GM23248 (cell line): ENCODE results near the gene SFR1. TPM values are rescaled to one million over a fixed set of nuclear protein-coding genes. Genes with fewer than 3 reads are reported as not detected.

Experiments
- DNase-seq: peaks from one replicate; pipeline ENCODE4 v3.0.0-alpha.2; 2015
- H2AFZ ChIP-seq: fragments of 200-600 bp; sonication (generic); 2 replicates; pipeline ENCODE4 v1.6.1; 2016; ENCODE audit warnings: antibody characterized with exemption
- H3F3A ChIP-seq: fragments of 200-600 bp; sonication (generic); 2 replicates; pipeline ENCODE4 v1.6.1; 2016; ENCODE audit warnings: mild to moderate bottlenecking, antibody characterized with exemption, mixed run types; ENCODE audit not compliant: insufficient read depth
- H3K27ac ChIP-seq: fragments of 200-600 bp; sonication (generic); 2 replicates; pipeline ENCODE4 v1.5.1; 2016; ENCODE audit warnings: mild to moderate bottlenecking
- H3K27me3 ChIP-seq: fragments of 200-600 bp; sonication (generic); replicated peaks from 2 replicates; pipeline ENCODE4 v1.6.1; 2016; ENCODE audit warnings: mild to moderate bottlenecking; ENCODE audit not compliant: insufficient read depth
- H3K36me3 ChIP-seq: fragments of 200-600 bp; sonication (generic); 2 replicates; pipeline ENCODE4 v1.6.1; 2016; ENCODE audit warnings: low read depth, mild to moderate bottlenecking
- H3K4me1 ChIP-seq: fragments of 200-600 bp; sonication (generic); 2 replicates; pipeline ENCODE4 v1.6.1; 2016; ENCODE audit warnings: mild to moderate bottlenecking; ENCODE audit not compliant: insufficient read depth
- H3K4me2 ChIP-seq: fragments of 200-600 bp; sonication (generic); one replicate; pipeline ENCODE4 v1.6.1; 2016; ENCODE audit warnings: mild to moderate bottlenecking; ENCODE audit not compliant: unreplicated experiment
- H3K4me3 ChIP-seq: fragments of 200-600 bp; sonication (generic); 2 replicates; pipeline ENCODE4 v1.5.1; 2016; ENCODE audit warnings: mild to moderate bottlenecking
- H3K79me2 ChIP-seq: fragments of 200-600 bp; sonication (generic); 2 replicates; pipeline ENCODE4 v1.6.1; 2016; ENCODE audit warnings: mild to moderate bottlenecking; ENCODE audit not compliant: insufficient read depth
- H3K9ac ChIP-seq: fragments of 200-600 bp; sonication (generic); 2 replicates; pipeline ENCODE4 v1.6.1; 2016; ENCODE audit warnings: mild to moderate bottlenecking
- H3K9me2 ChIP-seq: fragments of 200-600 bp; sonication (generic); 2 replicates; pipeline ENCODE4 v1.6.1; 2016; ENCODE audit warnings: mixed run types, mild to moderate bottlenecking, moderate library complexity; ENCODE audit not compliant: insufficient read depth
- H3K9me3 ChIP-seq: fragments of 200-600 bp; sonication (generic); one replicate; pipeline ENCODE4 v1.6.1; 2017; ENCODE audit warnings: low read depth
- H4K20me1 ChIP-seq: fragments of 200-600 bp; sonication (generic); 2 replicates; pipeline ENCODE4 v1.6.0; 2016; ENCODE audit not compliant: insufficient read depth
- EZH2 ChIP-seq: fragments of 200-600 bp; sonication (generic); IDR thresholded peaks from 2 replicates; pipeline ENCODE4 v1.6.1; 2018; ENCODE audit warnings: antibody characterized with exemption, mild to moderate bottlenecking; ENCODE audit not compliant: insufficient read depth, poor library complexity, severe bottlenecking
- EZH2phosphoT487 ChIP-seq: fragments of 200-600 bp; sonication (generic); IDR thresholded peaks from 2 replicates; pipeline ENCODE4 v1.6.1; 2018; ENCODE audit warnings: antibody characterized with exemption, moderate library complexity, mild to moderate bottlenecking, low read depth; ENCODE audit not compliant: insufficient read depth
- WGBS, 2 experiments: methylation state at CpG; one replicate each; pipeline ENCODE4 v1.1.6; 2015 to 2017; ENCODE audit warnings: low lambda C conversion rate in 2 of 2, low coverage in 1 of 2; ENCODE audit errors: missing lambda C conversion rate in 2 of 2; 5-methylcytosine and 5-hydroxymethylcytosine counted together
- in situ Hi-C: fragments of 300-500 bp; cut with MboI; formaldehyde crosslinking; loops from 2 replicates; pipeline ENCODE4 v1.15.0; 2020
- polyA plus RNA-seq: library from polyadenylated mRNA; unstranded; fragments of >200 nt; fragmentation: Nextera tagmentation; extraction: Ambion mirVana; gene quantifications from 2 replicates; pipeline ENCODE4 v1.2.1, GENCODE V29; 2016
- total RNA-seq: library from RNA; depleted of rRNA; stranded (reverse); fragments of >200 nt; shearing (Covaris generic); gene quantifications from 2 replicates; pipeline ENCODE4 v1.2.3, GENCODE V29; 2014

SFR1 gene
- total and polyA plus RNA-seq, 2 experiments from 2014 or later = 4.4 to 9.1 TPM

- in situ Hi-C loops = no loop called here
Observed at GRCh38 chr10:104127411-104127810, 5.4 kb downstream of the SFR1 start.

GRCh38 chr10:104128214-104128613, 6.2 kb downstream of the SFR1 start:
- H3K27ac ChIP-seq = no peak overlapping the region
- no peaks in the 10 kb centered on the region for H3K9me2 ChIP-seq
- H3K4me3 ChIP-seq = no peak overlapping the region
- DNase-seq = peak; percentile 30
- peaks cover 1% of the 10 kb centered on the region; the same call in 1 of the 2 replicates for H3K79me2 ChIP-seq
- TF ChIP-seq EZH2 = no peak
- TF ChIP-seq EZH2phosphoT487 = no peak
- WGBS, 2 experiments = 75 to 83% methylated on average over 2 of the region's 2 CpGs
- H2AFZ ChIP-seq = no peak overlapping the region
- H3K36me3 ChIP-seq = no peaks in the 10 kb centered on the region
- H3K27me3 ChIP-seq = no peaks in the 10 kb centered on the region
- H4K20me1 ChIP-seq = no peaks in the 10 kb centered on the region
- no peaks in the 10 kb centered on the region for H3F3A ChIP-seq
- in situ Hi-C loops = no loop called here
- H3K9me3 ChIP-seq = no peaks in the 10 kb centered on the region
- H3K4me2 ChIP-seq = no peak overlapping the region
- peaks cover 9% of the 10 kb centered on the region; the same call in 1 of the 2 replicates for H3K4me1 ChIP-seq
- H3K9ac ChIP-seq = no peak overlapping the region

More at GRCh38 chr10:104127411-104127810, 5.4 kb downstream of the SFR1 start:
- WGBS, 2 experiments = 98% methylated on average over 2 of the region's 2 CpGs
- no peak for DNase-seq
- no peaks in the 10 kb centered on the region for H4K20me1 ChIP-seq
- no peak overlapping the region for H3K27ac ChIP-seq
- no peak overlapping the region for H3K4me2 ChIP-seq
- H3K9me2 ChIP-seq = no peaks in the 10 kb centered on the region
- no peak overlapping the region for H3K4me3 ChIP-seq
- H3K79me2 ChIP-seq = peaks cover 9% of the 10 kb centered on the region; the same call in 1 of the 2 replicates
- no peaks in the 10 kb centered on the region for H3K27me3 ChIP-seq
- no peaks in the 10 kb centered on the region for H3K9me3 ChIP-seq
- H3F3A ChIP-seq = no peaks in the 10 kb centered on the region; the same call in 1 of the 2 replicates
- peaks cover 17% of the 10 kb centered on the region; the same call in 1 of the 2 replicates for H3K4me1 ChIP-seq
- no peak overlapping the region for H3K9ac ChIP-seq
- TF ChIP-seq EZH2phosphoT487 = no peak
- no peak for TF ChIP-seq EZH2
- no peaks in the 10 kb centered on the region for H3K36me3 ChIP-seq
- no peak overlapping the region for H2AFZ ChIP-seq

GRCh38 chr10:104130041-104130440, 8.1 kb downstream of the SFR1 start:
- no peak overlapping the region for H3K4me2 ChIP-seq
- in situ Hi-C loops = no loop called here
- no peak overlapping the region for H3K9ac ChIP-seq
- H3K4me3 ChIP-seq = no peak overlapping the region
- 0 out of 2 replicates have a peak, but pooled peaks cover 3% of the 10 kb centered on the region for H3K4me1 ChIP-seq
- TF ChIP-seq EZH2phosphoT487 (no peak), EZH2 (no peak)
- H3K9me3 ChIP-seq = no peaks in the 10 kb centered on the region
- WGBS, 2 experiments = 34 to 38% methylated on average over 3 of the region's 3 CpGs
- H3F3A ChIP-seq = no peaks in the 10 kb centered on the region
- no peaks in the 10 kb centered on the region for H3K79me2 ChIP-seq
- no peaks in the 10 kb centered on the region for H3K27me3 ChIP-seq
- DNase-seq = no peak
- no peaks in the 10 kb centered on the region for H3K9me2 ChIP-seq
- H3K36me3 ChIP-seq = no peaks in the 10 kb centered on the region
- H4K20me1 ChIP-seq = no peaks in the 10 kb centered on the region
- H3K27ac ChIP-seq = no peak overlapping the region
- 0 out of 2 replicates have a peak overlapping the region, but pooled peaks have one; percentile 24 for H2AFZ ChIP-seq

GRCh38 chr10:104138131-104138530, 16.2 kb downstream of the SFR1 start:
- Histone ChIP-seq H3K79me2 (no peaks in the 10 kb centered on the region), H3K4me1 (no peaks in the 10 kb centered on the region), H4K20me1 (no peaks in the 10 kb centered on the region), H3K36me3 (no peaks in the 10 kb centered on the region), H3K9ac (no peak overlapping the region), H3K27ac (no peak overlapping the region), H3K27me3 (no peaks in the 10 kb centered on the region), H3K9me3 (no peaks in the 10 kb centered on the region), H2AFZ (no peak overlapping the region), H3K9me2 (no peaks in the 10 kb centered on the region), H3K4me3 (no peak overlapping the region), H3K4me2 (no peak overlapping the region), H3F3A (no peaks in the 10 kb centered on the region)
- TF ChIP-seq EZH2 (no peak), EZH2phosphoT487 (no peak)
- DNase-seq = no peak
- WGBS, 2 experiments = 88 to 91% methylated on average over 6 of the region's 6 CpGs
- in situ Hi-C loops = no loop called here
